Panc1 (cell line): ENCODE data around the gene ADSS1. TPM values are rescaled to one million over a fixed set of nuclear protein-coding genes. Genes with fewer than 3 reads are reported as not detected.

ENCODE experiments used
- ATAC-seq: fragments of 200-7000 bp; cut with Tn5 transposase; 2 replicates; pipeline ENCODE4 v1.9.1; 2020; ENCODE audit warnings: mild to moderate bottlenecking, moderate library complexity
- BruUV-seq: library from RNA; stranded (reverse); fragments of 400-500 nt; replicated peaks from 2 replicates; lab custom pipeline; 2021; lab: Mats Ljungman, UMichigan
- CTCF ChIA-PET: fragments of 300-600 bp; sonication (Branson Sonifier 250); formaldehyde crosslinking; loops from one replicate; lab custom pipeline; 2022; ENCODE audit warnings: antibody characterized with exemption; lab: Charles Lee
- POLR2A ChIA-PET: fragments of 300-600 bp; sonication (Branson Sonifier 250); formaldehyde crosslinking; loops from one replicate; lab custom pipeline; 2022; ENCODE audit warnings: antibody characterized with exemption; lab: Charles Lee
- DNase-seq: peaks from one replicate; pipeline ENCODE4 v3.0.0-alpha.2; 2010; ENCODE audit warnings: low read depth, low spot score
- H3K27ac ChIP-seq: 2 replicates; pipeline ENCODE4 v1.5.1; 2011; ENCODE audit warnings: mild to moderate bottlenecking, low read length, inconsistent platforms
- H3K27me3 ChIP-seq: fragments of 200-500 bp; sonication (Bioruptor generic); 2 replicates; pipeline ENCODE4 v1.6.0; 2014; ENCODE audit warnings: low read length, inconsistent platforms; ENCODE audit not compliant: control insufficient read depth, insufficient read depth
- H3K36me3 ChIP-seq: fragments of 200-500 bp; sonication (Bioruptor generic); 2 replicates; pipeline ENCODE4 v1.5.1; 2014; ENCODE audit warnings: inconsistent platforms, mild to moderate bottlenecking, low read length, moderate library complexity; ENCODE audit not compliant: control insufficient read depth, insufficient read depth
- H3K4me1 ChIP-seq: 2 replicates; pipeline ENCODE4 v1.5.1; 2011; ENCODE audit warnings: inconsistent platforms, mild to moderate bottlenecking, low read length, moderate library complexity; ENCODE audit not compliant: control insufficient read depth, insufficient read depth
- H3K4me3 ChIP-seq, 2 experiments: 2 replicates each; pipeline ENCODE4 v1.5.1; 2011 to 2012; ENCODE audit warnings: low read depth in 2 of 2, low read length in 2 of 2, mild to moderate bottlenecking in 2 of 2, inconsistent platforms in 1 of 2, moderate library complexity in 1 of 2
- H3K9me3 ChIP-seq: fragments of 200-500 bp; sonication (Bioruptor generic); 2 replicates; pipeline ENCODE4 v1.5.1; 2014; ENCODE audit warnings: low read depth, mild to moderate bottlenecking, inconsistent platforms, low read length, moderate library complexity; ENCODE audit not compliant: control insufficient read depth, insufficient read depth
- CTCF ChIP-seq: fragments of 450-650 bp; IDR thresholded peaks from 2 replicates; pipeline ENCODE4 v1.5.1; 2017; ENCODE audit warnings: mild to moderate bottlenecking
- POLR2AphosphoS5 ChIP-seq: IDR thresholded peaks from 2 replicates; pipeline ENCODE4 v1.6.1; 2012; ENCODE audit warnings: mild to moderate bottlenecking, low read depth, low read length, moderate library complexity
- REST ChIP-seq, 2 experiments: IDR thresholded peaks; 2 replicates each; pipeline ENCODE4 v1.6.1; 2011 to 2012; ENCODE audit warnings: low read depth in 2 of 2, control low read depth in 1 of 2, low read length in 1 of 2, mild to moderate bottlenecking in 1 of 2, moderate library complexity in 1 of 2; ENCODE audit not compliant: insufficient read depth in 1 of 2
- SIN3A ChIP-seq: IDR thresholded peaks from 2 replicates; pipeline ENCODE4 v1.6.1; 2012; ENCODE audit warnings: low read depth, mild to moderate bottlenecking, low read length, moderate library complexity, borderline replicate concordance; ENCODE audit not compliant: insufficient read depth
- TCF7L2 ChIP-seq: IDR thresholded peaks from 2 replicates; pipeline ENCODE4 v1.6.1; 2011; ENCODE audit warnings: mild to moderate bottlenecking, low read depth, low read length, inconsistent platforms
- in situ Hi-C: cut with HindIII; loops from 2 replicates; pipeline ENCODE4 v1.10.0; 2016; ENCODE audit warnings: low sequenced_read_pairs, low pct_unique_long_range_greater_than_20kb
- intact Hi-C: fragments of 100-400 bp; cut with micrococcal nuclease; formaldehyde crosslinking; loops from one replicate; pipeline ENCODE4 v1.10.0; 2022; ENCODE audit not compliant: unreplicated experiment
- total RNA-seq: library from RNA; stranded (reverse); gene quantifications from one replicate; pipeline ENCODE4 v1.2.1, GENCODE V29; 2021; ENCODE audit not compliant: unreplicated experiment

Gene ADSS1
- total RNA-seq, 1 experiment from 2014 or later = 9.4 TPM

- BruUV-seq = no TSS peak
- Histone ChIP-seq H3K36me3 (no peaks in the 10 kb centered on the region), H3K4me1 (peaks cover 19% of the 10 kb centered on the region), H3K27me3 (no peaks in the 10 kb centered on the region), H3K27ac (no peak overlapping the region), H3K9me3 (no peaks in the 10 kb centered on the region), H3K4me3 (no peak overlapping the region)
- intact Hi-C loops = no loop called here
- DNase-seq (no peak), ATAC-seq (no peak)
- TF ChIP-seq CTCF (no peak), TCF7L2 (no peak), REST (IDR thresholded peaks at IDR 0.05; ENCODE audit: insufficient read depth in 1 of 2, low read depth in 2 of 2, low read length in 1 of 2) (no peak), POLR2AphosphoS5 (no peak), SIN3A (no peak)
- ChIA-PET CTCF (no interaction called here), POLR2A (no interaction called here)
- in situ Hi-C loops = no loop called here
Observed at GRCh38 chr14:104718871-104719270, 5.2 kb upstream of the ADSS1 start.

- Histone ChIP-seq H3K36me3 (no peaks in the 10 kb centered on the region), H3K4me3 (no peak overlapping the region), H3K27ac (no peak overlapping the region), H3K9me3 (no peaks in the 10 kb centered on the region), H3K4me1 (peaks cover 19% of the 10 kb centered on the region), H3K27me3 (no peaks in the 10 kb centered on the region)
- no peak for DNase-seq
- in situ Hi-C loops = no loop called here
- no TSS peak for BruUV-seq
- ATAC-seq = no peak
- TF ChIP-seq CTCF (no peak), POLR2AphosphoS5 (no peak), REST (IDR thresholded peaks at IDR 0.05; ENCODE audit: insufficient read depth in 1 of 2, low read depth in 2 of 2, low read length in 1 of 2) (no peak), TCF7L2 (no peak), SIN3A (no peak)
- intact Hi-C loops = no loop called here
- ChIA-PET POLR2A (no interaction called here), CTCF (no interaction called here)
Observed at GRCh38 chr14:104719343-104719742, 4.7 kb upstream of the ADSS1 start.
